GM19193 (cell line): ENCODE results near the gene GPR176.

Experiments
- POLR2A ChIP-seq: IDR thresholded peaks from 4 replicates; pipeline ENCODE4 v1.6.1; 2011; ENCODE audit not compliant: insufficient read depth, insufficient read length; ENCODE audit errors: extremely low read depth

The GPR176 gene

GRCh38 chr15:39797407-39797806 is 122.7 kb downstream of the GPR176 start:
- TF ChIP-seq POLR2A, result no peak

- TF ChIP-seq POLR2A, result no peak
These were observed 123.5 kb downstream of the GPR176 start for GRCh38 chr15:39796601-39797000.

- TF ChIP-seq POLR2A, result no peak
These were observed 124.6 kb downstream of the GPR176 start for GRCh38 chr15:39795486-39795885.

- no peak for TF ChIP-seq POLR2A
These were observed 125.1 kb downstream of the GPR176 start for GRCh38 chr15:39794954-39795353.

GRCh38 chr15:39793923-39794322 is 126.1 kb downstream of the GPR176 start:
- no peak for TF ChIP-seq POLR2A

- no peak for TF ChIP-seq POLR2A
These were observed 127.2 kb downstream of the GPR176 start for GRCh38 chr15:39792844-39793335.

- TF ChIP-seq POLR2A, result no peak
These were observed 127.8 kb downstream of the GPR176 start for GRCh38 chr15:39792025-39792843.

GRCh38 chr15:39789736-39790135 is 130.3 kb downstream of the GPR176 start:
- no peak for TF ChIP-seq POLR2A

- TF ChIP-seq POLR2A, result no peak
These were observed 131.1 kb downstream of the GPR176 start for GRCh38 chr15:39788800-39789565.

GRCh38 chr15:39788108-39788507 is 132.0 kb downstream of the GPR176 start:
- no peak for TF ChIP-seq POLR2A

GRCh38 chr15:39787479-39787878 is 132.6 kb downstream of the GPR176 start:
- TF ChIP-seq POLR2A, result no peak

GRCh38 chr15:39786447-39787056 is 133.5 kb downstream of the GPR176 start:
- TF ChIP-seq POLR2A, result no peak

- no peak for TF ChIP-seq POLR2A
These were observed 134.2 kb downstream of the GPR176 start for GRCh38 chr15:39785841-39786240.

- TF ChIP-seq POLR2A, result no peak
These were observed 134.9 kb downstream of the GPR176 start for GRCh38 chr15:39785139-39785538.

- no peak for TF ChIP-seq POLR2A
These were observed 135.4 kb downstream of the GPR176 start for GRCh38 chr15:39784638-39785037.
